ENCODE results near the gene MPP3.
"Not testable (repeated sequence)": the region's sequence is repeated elsewhere in the genome, so short reads cannot be mapped to it uniquely, and the experiment has no call there.

MPP3 gene

DNA sequence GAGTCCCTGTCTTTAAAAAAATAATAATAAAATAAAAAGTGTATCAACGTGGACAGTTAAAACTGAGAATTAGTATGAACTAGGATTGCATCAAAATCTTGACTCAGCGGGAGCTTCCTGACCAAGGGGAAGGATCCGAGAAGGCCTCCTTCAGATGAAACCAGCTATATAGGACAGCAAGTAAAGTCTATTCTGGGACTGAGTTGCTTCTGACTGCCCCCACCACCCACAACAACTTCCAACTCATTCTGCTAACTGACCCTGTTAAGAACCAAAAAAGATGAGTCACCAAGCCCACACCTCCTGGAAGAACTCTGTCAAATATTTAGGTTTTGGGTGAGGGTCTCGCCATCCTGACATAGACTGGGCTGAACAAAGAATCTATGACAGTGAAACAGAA, 24.9 kb downstream of the MPP3 start:
- no peak for DNase-seq (ENCODE audit: low read depth)

DNA sequence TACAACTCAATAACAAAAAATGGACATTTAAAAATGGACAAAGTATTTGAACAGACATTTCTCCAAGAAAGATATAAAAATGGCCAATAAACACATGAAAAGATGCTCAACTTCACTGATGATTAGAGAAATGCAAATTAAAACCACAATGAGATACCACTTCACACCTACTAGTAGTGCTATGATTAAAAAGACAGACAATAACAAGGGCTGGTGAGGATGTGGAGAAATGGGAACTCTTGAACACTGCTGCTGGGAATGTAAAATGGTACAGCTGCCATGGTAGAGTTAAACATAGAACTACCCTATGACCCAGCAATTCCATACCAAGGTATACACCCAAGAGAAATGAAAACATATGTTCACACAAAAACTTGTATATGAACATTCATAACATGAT, 27.8 kb downstream of the MPP3 start:
- DNase-seq (ENCODE audit: low read depth) = no peak

DNA sequence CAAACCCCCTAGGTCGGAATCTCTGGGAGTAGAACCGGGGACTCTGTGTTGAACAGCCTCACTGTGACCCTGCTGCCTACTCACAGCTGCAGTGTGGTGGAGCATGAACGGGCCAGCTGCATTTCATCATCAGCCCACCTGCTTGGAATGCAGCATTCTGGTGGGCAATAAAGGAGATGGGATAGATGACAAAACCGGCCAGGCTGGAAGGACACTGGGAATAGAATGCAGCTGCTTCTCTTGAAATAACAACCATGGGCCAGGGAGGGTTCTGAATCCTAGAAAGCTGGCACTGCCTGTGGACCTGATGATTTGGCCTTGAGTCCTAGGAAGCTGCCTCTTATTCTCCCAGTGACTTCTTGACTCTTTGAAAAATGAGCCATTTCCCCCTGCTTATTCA, 29.2 kb downstream of the MPP3 start:
- peak; percentile 13 for DNase-seq (ENCODE audit: low read depth)

DNA sequence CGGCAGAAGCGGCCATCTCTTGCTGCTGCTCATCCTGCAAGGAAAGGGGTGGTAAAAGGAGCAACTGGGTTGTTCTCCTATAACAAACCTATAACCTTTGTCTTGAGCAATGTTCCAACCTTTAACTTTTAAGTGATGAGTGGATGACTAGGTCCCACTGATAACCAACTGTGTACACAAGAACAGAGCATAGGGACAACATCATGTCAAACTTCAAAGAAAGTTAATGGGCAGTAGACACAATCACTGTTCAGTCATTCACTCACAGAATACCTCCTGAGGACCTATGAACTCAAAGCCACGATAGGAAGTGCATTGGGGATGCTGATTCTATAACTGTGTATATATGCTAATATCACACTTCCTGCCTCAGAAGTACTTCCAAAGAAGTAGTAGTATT, 31.1 kb downstream of the MPP3 start:
- DNase-seq (ENCODE audit: low read depth) = no peak

DNA sequence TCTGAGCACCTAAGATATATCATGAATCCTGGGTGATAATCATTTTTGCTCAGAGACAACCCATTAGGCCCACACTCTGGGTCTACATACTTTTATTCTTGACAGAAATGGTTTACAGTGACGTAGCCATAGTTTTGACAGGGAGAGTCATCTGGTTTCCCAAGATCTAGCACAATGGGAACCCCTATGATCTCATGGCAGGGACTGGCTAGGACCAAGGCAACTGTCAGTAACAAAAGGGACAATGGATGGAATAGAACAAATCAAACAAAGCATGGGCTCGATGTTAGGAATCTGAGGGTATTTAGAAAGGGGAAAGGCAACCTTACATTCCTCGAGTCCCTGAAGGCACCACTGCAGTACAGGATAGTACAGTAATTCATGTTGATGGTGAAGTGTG, 32.2 kb downstream of the MPP3 start:
- DNase-seq (ENCODE audit: low read depth) = no peak

DNA sequence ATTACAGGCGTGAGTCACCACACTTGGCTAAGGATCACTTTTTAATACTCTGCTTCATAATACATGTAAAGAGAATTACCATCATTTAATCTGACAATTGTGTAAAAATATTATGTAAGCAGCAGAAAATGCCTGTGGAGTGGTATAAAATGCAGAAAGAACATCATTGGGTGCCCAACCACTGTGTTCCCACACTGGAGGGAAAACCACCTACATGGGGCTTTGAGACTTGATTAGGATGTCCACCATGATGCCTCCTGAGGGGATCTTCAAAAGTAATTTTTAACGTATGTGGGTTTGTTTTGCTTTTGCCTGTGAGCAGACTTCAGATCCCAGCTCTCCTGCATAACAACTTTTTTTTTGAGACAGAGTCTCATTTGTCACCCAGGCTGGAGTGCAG, 33.9 kb downstream of the MPP3 start:
- DNase-seq (ENCODE audit: low read depth) = no peak

DNA sequence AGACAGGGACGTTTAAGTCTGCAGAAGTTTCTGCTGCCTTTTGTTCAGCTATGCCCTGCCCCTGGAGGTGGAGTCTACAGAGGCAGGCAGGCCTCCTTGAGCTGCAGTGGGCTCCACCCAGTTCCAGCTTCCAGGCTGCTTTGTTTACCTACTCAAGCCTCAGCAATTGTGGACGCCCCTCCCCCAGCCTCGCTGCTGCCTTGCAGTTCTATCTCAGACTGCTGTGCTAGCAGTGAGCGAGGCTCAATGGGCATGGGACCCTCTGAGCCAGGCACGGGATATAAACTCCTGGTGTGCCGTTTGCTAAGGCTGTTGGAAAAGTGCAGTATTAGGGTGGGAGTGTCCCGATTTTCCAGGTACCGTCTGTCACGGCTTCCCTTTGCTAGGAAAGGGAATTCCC, 34.9 kb downstream of the MPP3 start:
- not testable (repeated sequence) for DNase-seq (ENCODE audit: low read depth)

DNA sequence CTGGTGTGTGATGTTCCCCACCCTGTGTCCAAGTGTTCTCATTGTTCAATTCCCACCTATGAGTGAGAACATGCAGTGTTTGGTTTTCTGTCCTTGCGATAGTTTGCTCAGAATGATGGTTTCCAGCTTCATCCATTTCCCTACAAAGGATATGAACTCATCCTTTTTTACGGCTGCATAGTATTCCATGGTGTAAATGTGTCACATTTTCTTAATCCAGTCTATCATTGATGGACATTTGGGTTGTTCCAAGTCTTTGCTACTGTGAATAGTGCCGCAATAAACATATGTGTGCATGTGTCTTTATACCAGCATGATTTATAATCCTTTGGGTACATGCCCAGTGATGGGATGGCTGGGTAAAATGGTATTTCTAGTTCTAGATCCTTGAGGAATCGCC, 40.3 kb downstream of the MPP3 start:
- DNase-seq (ENCODE audit: low read depth) = not testable (repeated sequence)

DNA sequence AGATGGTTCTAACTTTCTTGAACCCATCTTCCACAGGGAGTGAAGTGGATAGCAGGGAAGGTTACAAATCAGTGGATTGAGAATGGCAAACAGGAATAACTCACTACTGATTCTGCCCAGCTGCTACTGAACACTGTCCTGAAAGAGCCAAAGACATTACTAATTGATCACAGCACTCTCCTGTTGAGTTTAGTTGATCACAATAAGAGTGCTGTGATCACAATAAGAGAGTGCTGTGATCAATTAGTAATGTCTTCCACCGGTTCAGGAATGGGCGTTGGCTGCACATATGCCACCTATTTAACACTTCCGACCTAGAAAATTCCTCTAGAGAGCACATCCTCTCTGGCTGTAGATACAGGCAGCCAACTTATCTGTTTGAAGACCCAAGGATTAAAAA, 41.4 kb downstream of the MPP3 start:
- DNase-seq (ENCODE audit: low read depth) = peak; percentile 55

DNA sequence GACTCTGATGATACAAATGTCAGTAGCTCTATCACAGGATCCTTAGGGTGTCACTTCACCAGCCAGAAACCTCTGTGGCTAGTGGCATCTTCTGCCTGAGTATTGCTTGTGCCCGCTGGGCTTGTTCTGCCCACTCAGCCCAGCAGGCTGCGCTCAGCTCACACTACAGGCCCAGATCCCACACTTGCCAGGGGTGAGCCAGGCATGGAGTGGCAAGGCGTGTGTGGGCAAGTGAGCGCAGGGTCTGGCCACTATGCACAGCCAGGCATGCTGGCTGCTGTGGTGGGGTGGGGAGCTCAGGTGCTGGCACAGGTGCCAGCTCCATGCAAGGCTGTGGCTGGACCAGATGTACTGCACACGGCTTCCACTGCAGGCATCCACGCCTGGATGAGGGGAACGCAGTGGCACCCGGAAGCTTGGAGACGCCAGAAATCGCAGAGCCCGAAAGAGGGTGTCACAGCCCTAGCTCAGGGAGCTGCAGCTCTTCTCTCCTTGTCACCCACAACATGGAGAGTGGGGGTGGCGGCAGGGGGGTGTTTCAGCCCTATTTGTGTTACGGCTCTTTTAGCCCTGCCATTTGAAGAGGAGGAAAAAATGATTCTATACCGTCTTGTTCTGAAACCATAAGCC, 42.5 kb downstream of the MPP3 start:
- DNase-seq (ENCODE audit: low read depth) = no peak

DNA sequence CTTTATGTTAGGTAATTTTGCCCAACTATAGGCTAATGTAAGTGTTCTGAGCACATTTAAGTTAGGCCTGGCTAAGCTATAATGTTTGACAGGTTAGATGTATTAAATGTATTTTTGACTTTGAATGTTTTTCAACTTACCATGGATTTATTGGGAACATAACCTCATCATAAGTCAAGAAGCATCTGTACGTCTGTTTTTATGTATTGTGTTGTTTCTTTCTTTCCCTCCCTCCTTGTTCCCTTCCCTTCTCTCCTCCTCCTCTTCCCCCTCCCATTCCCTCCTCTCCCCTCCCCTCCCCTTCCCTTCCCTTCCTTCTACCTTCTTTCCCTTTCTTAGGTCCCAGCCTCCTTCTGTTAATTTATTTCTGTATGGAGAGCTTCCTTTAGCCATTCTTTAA, 43.5 kb downstream of the MPP3 start:
- no peak for DNase-seq (ENCODE audit: low read depth)

DNA sequence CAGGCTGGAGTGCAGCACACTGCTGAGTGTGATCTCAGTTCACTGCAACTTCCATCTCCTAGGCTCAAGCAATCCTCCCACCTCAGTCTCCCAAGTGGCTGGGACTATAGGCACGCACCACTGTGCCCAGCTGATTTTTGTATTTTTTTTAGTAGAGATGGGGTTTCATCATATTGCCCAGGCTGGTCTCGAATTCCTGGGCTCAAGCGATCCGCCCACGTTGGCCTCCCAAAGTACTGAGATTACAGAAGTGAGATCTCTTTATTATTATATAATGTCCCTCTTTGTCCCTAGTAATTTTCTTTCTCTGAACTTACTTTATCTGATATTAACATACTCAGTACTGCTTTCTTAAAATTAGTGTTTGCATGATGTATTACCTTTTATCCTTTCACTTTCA, 44.4 kb downstream of the MPP3 start:
- no peak for DNase-seq (ENCODE audit: low read depth)

DNA sequence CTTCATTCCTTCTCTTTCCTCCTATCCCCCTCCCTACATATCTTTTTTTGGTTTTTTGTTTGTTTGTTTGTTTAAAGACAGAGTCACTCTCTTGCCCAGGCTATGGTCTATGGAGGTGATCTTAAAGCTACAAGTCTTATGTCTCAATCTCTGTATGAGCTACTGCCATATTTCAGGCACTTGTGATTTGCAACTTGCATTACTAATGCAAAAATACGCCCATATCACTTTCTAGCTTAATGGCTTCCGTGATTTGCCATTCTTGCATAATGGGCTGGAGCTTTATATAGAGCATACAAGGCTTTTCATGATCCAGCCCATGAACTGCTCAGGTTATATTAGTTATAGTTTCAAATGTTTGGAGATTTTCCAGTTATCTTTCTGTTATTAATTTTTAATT, 45.2 kb downstream of the MPP3 start:
- DNase-seq (ENCODE audit: low read depth) = no peak

DNA sequence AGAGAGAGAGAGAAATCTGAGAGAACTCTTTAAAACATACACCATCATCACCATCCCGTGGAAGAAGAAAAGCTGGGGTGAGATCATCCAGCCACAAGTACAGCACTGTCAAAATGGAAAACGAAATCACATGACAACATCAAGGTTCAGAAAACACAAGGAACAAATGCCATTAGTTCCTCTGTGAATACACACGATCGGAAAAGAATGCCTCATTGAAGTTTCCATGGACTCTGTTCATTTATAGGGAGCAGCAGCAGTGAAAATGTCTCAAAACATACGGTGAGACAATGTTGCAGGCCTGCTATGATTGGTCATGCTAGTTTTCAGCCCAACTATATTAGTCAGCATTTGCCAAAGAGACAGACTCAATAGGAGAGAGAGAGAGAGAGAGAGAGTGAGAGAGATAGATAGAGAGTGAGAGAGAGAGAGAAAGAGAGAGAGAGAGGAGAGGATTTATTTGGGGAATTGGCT, 48.3 kb downstream of the MPP3 start:
- peak; percentile 73 for DNase-seq (ENCODE audit: low read depth)

DNA sequence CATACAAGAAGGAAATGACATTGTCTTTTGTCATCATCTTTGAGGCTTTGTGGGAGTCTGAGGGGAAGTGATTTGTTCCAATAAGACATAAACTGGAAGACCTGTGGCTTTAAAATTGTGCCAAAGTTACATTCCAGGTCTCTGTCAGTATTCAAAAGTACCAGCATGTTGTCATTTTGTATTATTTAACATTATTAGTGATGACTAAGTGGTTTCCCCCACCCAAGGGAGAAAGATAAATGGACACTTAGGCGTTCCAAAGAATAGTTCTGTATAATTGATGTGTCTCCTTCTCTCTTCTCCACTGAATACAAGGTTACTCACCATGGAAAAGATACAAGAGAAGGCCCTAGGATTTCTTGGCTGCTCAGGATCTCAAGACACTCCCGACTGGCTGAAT, 48.9 kb downstream of the MPP3 start:
- peak; percentile 81 for DNase-seq (ENCODE audit: low read depth)

DNA sequence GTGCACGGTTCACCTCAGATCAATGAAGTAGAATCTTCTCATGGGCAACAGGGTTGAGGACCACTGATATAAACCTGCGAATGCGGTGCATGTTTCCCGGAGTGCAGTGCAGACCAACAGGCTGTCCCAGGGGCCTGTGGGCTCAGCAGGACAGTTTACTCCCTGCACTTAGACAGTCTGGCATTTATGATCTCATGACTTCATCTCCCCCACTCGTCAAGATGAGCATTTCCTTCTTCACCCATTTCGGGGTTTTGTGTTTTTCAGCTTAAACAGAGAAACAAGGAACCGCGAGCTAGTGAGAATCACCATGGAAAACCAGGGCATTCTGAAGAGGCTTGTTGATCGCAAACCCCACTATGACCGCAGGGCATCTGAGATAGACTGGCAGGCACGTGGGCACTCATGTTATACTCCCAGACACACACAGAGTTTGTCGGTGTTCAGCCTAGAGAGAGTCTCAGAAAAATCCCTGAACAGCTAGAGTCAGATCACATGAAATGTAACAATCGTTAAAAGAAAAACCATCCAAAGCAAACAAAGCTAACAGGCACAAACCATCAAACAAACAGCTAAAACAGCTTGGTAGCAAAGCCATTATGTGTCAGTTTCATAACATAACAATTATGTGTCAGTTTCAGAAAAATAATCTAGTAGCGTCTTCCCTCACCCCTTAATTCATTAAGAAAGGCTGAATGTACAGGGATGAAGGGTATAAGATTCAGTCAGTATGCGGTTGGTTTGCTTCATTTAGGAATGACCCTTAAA, 49.8 kb downstream of the MPP3 start:
- no peak for DNase-seq (ENCODE audit: low read depth)

DNA sequence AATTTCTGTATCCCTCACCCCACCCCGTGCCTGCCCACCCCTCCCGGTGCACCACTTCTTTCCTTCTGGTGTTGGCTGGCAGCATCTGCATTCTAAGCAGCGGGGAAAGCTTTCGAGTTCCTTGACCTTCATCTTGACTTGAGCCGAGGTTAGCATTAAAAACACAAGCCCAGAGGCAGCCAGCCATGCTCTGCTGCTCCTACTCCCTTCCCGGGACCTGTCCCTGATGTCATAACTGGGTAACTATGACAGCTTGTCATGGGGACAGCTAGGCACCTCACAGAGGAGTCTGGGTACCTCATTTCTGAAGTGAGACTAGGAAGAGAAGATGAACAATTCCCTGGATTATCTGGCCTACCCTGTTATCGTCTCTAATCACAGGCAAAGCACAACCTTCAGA, 52.8 kb downstream of the MPP3 start, which contains the start of gene CFAP97D1:
Gene CFAP97D1, plus strand, starts transcription at position 301 of the 400 bp plus-strand sequence. Its CDS starts 28 bp downstream, at position 329.
- DNase-seq (ENCODE audit: low read depth) = no peak

DNA sequence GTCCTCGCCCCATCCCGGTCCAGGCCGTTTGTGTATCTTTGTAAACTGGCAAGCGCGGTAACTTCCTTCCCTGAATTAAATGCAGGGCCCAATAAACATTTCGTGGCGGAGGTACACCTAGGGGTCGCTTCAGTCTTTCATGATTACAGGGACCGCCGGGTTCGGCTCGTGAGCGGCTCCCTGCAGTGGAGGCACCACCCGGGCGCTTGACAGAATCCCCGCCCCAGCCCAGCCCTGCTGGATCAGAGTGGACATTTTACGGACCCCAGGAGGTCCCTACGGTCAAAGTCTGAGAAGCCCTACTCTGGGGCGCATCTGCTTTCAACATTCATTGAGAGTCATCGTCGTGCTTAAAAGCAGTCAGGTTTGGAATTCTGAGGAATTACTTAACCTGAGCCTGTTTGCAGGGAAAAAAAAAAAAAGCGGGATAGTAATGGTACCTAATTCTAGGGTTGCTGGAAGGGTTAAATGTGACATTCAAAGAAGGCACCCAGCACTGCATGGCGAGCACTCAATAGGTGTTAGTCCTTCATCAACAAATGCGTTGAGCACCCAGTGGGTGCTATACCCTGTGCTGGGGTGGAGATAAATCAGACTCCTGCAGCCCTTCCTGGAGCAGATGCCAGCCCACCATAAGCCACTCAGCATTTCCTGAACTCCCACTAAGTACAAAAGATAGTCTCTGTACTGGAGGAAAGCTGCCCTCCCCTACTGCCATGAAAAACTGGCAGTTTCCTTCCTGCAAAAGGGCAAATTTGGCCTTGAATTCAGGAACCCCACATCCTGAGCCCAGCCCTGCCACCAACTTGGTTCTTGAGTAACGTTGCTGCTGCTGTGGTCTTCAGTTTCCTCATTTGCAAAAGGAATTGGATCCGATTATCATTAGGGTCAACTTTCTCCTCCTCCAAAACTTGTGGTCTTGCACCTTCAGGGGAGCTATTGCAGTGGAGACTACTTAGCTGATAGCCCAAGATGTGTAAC, 53.5 kb downstream of the MPP3 start:
- DNase-seq (ENCODE audit: low read depth) = no peak

DNA sequence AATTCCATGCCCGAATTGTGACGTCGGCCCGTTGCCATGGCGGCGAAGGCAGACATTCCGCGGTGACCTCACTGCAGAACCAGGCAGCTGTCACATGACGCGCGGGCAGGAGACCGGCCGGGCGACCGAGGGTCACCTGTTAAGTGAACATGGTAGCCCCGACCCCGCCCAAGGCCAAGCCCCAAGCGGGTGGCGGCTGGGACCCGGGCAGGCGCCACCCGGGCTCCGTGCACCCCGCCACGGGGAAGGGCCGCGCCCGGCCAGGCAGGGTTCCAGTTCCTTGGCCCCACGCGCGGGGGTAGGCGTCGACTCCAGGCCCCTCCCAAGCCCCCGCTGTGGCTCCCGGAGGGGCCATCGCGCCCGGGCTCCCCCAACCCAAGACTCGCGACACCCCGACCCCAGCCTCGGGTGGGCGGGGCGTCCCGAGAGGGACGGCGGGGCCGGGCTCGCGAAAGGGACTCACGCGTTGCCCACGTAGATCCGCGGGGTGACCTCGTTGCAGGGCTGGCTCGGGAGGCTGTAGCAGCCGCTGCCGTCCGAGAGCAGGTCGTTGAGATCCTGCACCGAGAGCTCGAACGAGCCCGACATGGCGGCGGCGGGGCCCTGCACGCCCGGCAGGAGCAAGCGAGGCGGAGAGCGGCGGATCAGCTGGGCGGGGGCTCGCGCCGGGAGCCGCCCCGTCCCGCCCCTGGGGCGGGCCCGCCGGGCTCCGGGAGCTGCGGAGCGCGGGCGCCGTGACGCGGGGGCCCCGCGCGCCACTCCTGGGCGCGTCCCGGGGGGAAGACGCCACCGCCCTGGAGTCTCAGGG, 54.4 kb downstream of the MPP3 start, which contains the start of gene DUSP3:
Gene DUSP3, minus strand, starts transcription at position 641 of the 808 bp plus-strand sequence. Its CDS starts 53 bp downstream, at position 588.
- peak; percentile 94 for DNase-seq (ENCODE audit: low read depth)

DNA sequence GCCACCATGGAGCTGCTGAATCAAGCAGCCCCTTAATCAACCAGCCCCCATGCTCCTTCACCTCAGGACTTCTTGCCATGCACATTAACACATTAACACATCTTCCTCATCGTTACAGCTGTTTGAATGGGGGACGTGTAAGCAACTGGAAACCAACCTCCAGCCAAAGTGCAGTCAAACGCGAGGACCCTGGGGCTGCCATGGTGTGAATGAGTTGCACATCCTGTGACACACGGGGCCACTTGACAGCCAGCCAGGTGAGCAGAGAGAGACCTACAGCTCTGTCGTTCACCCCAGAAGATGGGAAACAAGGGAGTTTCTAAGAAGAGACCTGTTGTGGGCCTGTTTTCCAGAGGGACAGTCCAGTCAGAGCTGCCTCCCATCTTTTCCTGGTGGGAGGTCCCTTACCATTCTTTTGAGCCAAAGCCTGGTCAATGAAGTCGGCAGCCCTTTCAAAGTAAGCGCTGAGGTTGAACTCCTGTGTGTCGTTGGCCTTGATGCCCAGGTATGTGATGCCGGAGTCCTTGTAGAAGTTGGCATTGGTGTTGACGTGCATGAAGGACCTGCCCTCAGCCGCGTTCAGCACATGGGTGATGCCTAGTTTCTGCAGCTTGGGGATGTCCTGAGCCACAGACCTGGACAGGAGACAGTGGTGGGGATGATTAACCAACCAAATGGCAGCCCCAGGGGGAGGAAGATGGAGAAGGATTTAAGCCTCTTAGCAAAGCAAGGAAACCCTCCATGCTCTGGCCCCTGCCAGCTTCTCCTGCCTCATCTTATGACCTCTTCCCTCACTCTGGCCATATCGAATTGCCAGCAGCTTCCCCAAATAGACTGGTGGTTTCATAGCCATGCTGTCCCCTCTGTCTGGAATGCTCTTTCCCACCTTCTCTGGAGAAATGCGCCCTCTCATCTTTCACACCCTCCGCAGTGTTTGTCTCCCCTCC, 58.4 kb downstream of the MPP3 start:
- DNase-seq (ENCODE audit: low read depth) = no peak

Measured in EH (cell line).